ENCODE results near the gene TSBP1. TPM values are rescaled to one million over a fixed set of nuclear protein-coding genes. Genes with fewer than 3 reads are reported as not detected.
A peak's percentile ranks its signal among the peaks of the same experiment; 100 is the strongest.

TSBP1 gene
- total RNA-seq, result not detected
- not detected for polyA plus RNA-seq
- long read RNA-seq, donor 1, result 0 reads
- long read RNA-seq, donor 2, result 0 reads
- long read RNA-seq, donor 3, result 0 reads
- long read RNA-seq, donor 4, result 0 reads
- long read RNA-seq, donor 5, result 0 reads
- long read RNA-seq, donor 6, partial matches to known transcripts, result 14 of 14 reads
- long read RNA-seq, donor 6, other reads (novel, unspliced or antisense), result 0 of 14 reads
- long read RNA-seq, donor 7, result 0 reads
- long read RNA-seq, donor 8, result 0 reads
- long read RNA-seq, donor 9, result 0 reads
- long read RNA-seq, donor 10, result 0 reads

GRCh38 chr6:32371803-32372202, at the start of gene TSBP1:
Gene TSBP1, minus strand, starts transcription at chr6:32371903. Its CDS starts 197 bp downstream, at chr6:32371706.
- Histone ChIP-seq H3K27ac (no peak within 1 kb of the TSS), H3K4me1 (peaks cover 0 to 4% (median 0%) of the 10 kb centered on the region in 4 donors), H3K4me3 (no peak within 1 kb of the TSS), H3K36me3 (no peaks in the 10 kb centered on the region), H3K9me3 (no peaks in the 10 kb centered on the region), H3K27me3 (no peaks in the 10 kb centered on the region)
- TF ChIP-seq CTCF (IDR thresholded peaks at IDR 0.05), result no peak
- no peak for TF ChIP-seq POLR2AphosphoS5 (IDR thresholded peaks at IDR 0.05)
- no peak for TF ChIP-seq EP300 (IDR thresholded peaks at IDR 0.05)
- TF ChIP-seq POLR2A (IDR thresholded peaks at IDR 0.05), result no peak
- intact Hi-C loops (cut with DNase I; ENCODE audit: low total_unique reads), result no loop called here
- no peak for DNase-seq

- TF ChIP-seq POLR2A (IDR thresholded peaks at IDR 0.05), result no peak
- Histone ChIP-seq H3K4me1 (peaks cover 0 to 14% (median 3%) of the 10 kb centered on the region in 4 donors), H3K4me3 (no peak overlapping the region), H3K27me3 (peaks cover 0 to 80% (median 26%) of the 10 kb centered on the region in 3 donors), H3K36me3 (no peaks in the 10 kb centered on the region), H3K9me3 (no peaks in the 10 kb centered on the region), H3K27ac (no peak overlapping the region)
- DNase-seq, result no peak
- 70 to 82% (median 74%) methylated on average over 3 of the region's 3 CpGs for WGBS, 5 donors
- intact Hi-C loops (cut with DNase I; ENCODE audit: low total_unique reads), result loop anchor here (5.0 to 10.0 kb wide), 2 partner anchors 171 to 281 kb away; no protein-coding TSS in a partner anchor
Observed at GRCh38 chr6:32416036-32416435, 44.3 kb upstream of the TSBP1 start.

GRCh38 chr6:32415521-32416019, 43.9 kb upstream of the TSBP1 start:
- Histone ChIP-seq H3K27me3 (peaks cover 0 to 76% (median 24%) of the 10 kb centered on the region in 3 donors), H3K4me3 (no peak overlapping the region)
- WGBS, 5 donors, result 7 to 13% (median 9%) methylated on average over 13 of the region's 13 CpGs

GRCh38 chr6:32413427-32414047, 41.8 kb upstream of the TSBP1 start:
- peak in 6 of 7 experiments; percentile 51 to 94 (median 93) for TF ChIP-seq CTCF (IDR thresholded peaks at IDR 0.05)
- no peak for TF ChIP-seq POLR2A (IDR thresholded peaks at IDR 0.05)
- peak; percentile 80 to 92 for DNase-seq
- Histone ChIP-seq H3K36me3 (no peaks in the 10 kb centered on the region), H3K4me3 (no peak overlapping the region), H3K4me1 (peaks cover 0 to 14% (median 3%) of the 10 kb centered on the region in 4 donors), H3K27ac (no peak overlapping the region), H3K27me3 (peaks cover 0 to 67% (median 24%) of the 10 kb centered on the region in 3 donors), H3K9me3 (no peaks in the 10 kb centered on the region)
- WGBS, 5 donors, result 7 to 11% (median 9%) methylated on average over 11 of the region's 11 CpGs
- intact Hi-C loops (cut with DNase I; ENCODE audit: low total_unique reads), result loop anchor here (5.0 to 10.0 kb wide), 2 partner anchors 169 to 384 kb away; no protein-coding TSS in a partner anchor

More at GRCh38 chr6:32415521-32416019, 43.9 kb upstream of the TSBP1 start:
- peaks cover 0 to 14% (median 3%) of the 10 kb centered on the region in 4 donors for H3K4me1 ChIP-seq
- intact Hi-C loops (cut with DNase I; ENCODE audit: low total_unique reads), result loop anchor here (5.0 to 10.0 kb wide), 2 partner anchors 171 to 282 kb away; no protein-coding TSS in a partner anchor
- TF ChIP-seq CTCF (IDR thresholded peaks at IDR 0.05), result peak in 5 of 7 experiments; percentile 79 to 100 (median 96)
- TF ChIP-seq POLR2A (IDR thresholded peaks at IDR 0.05), result no peak
- H3K27ac ChIP-seq, result no peak overlapping the region
- no peaks in the 10 kb centered on the region for H3K36me3 ChIP-seq
- DNase-seq, result peak; percentile 80 to 87
- no peaks in the 10 kb centered on the region for H3K9me3 ChIP-seq
